Measurements from ENCODE around the gene POLD2. TPM values are rescaled to one million over a fixed set of nuclear protein-coding genes. Genes with fewer than 3 reads are reported as not detected.

The POLD2 gene
- total and polyA plus RNA-seq, 2 donors (not counting 3 experiments of a cell fraction or from before 2014, with no cell fraction given): 96.5 to 122 TPM

GRCh38 chr7:44073664-44074348 lies 49.5 kb downstream of the POLD2 start:
- H3K9me3 ChIP-seq (replicated peaks; ENCODE audit: control insufficient read depth, insufficient read depth, low read length): no peaks in the 10 kb centered on the region
- DNase-seq (ENCODE audit: low read depth, low spot score) (peak; percentile 65), FAIRE-seq (peak; percentile 95)
- H3K27me3 ChIP-seq (ENCODE audit: control insufficient read depth in 2 of 2, insufficient read depth in 2 of 2, low read length in 2 of 2): no peaks in the 10 kb centered on the region
- H2AFZ ChIP-seq (ENCODE audit: low read depth, low read length): peak overlapping the region; percentile 30
- BruUV-seq (replicated peaks): no TSS peak
- POLR2A ChIA-PET: no interaction called here
- peaks cover 0 to 16% of the 10 kb centered on the region in 2 experiments for H3K36me3 ChIP-seq (ENCODE audit: control insufficient read depth in 2 of 2, extremely low read depth in 1 of 2, insufficient read depth in 2 of 2, low read length in 2 of 2)
- peak overlapping the region; percentile 95 for H3K27ac ChIP-seq (ENCODE audit: insufficient read depth, low read depth, low read length)
- TF ChIP-seq EZH2 (IDR thresholded peaks at IDR 0.05; ENCODE audit: borderline replicate concordance, low read depth, low read length, severe bottlenecking) (no peak), GATA2 (IDR thresholded peaks at IDR 0.05; ENCODE audit: insufficient read depth, insufficient read length, low read depth, low read length) (no peak), MYC (IDR thresholded peaks at IDR 0.05; ENCODE audit: low read depth, low read length) (no peak), JUN (IDR thresholded peaks at IDR 0.05; ENCODE audit: borderline replicate concordance, insufficient read depth, insufficient read length, low read depth) (no peak), POLR2AphosphoS5 (IDR thresholded peaks at IDR 0.05; ENCODE audit: insufficient read depth, low read depth, low read length) (peak; percentile 41), FOS (IDR thresholded peaks at IDR 0.05; ENCODE audit: borderline replicate concordance, insufficient read depth, low read length) (peak; percentile 40), POLR2A (IDR thresholded peaks at IDR 0.05; ENCODE audit: low read depth, low read length) (peak; percentile 65), CTCF (IDR thresholded peaks at IDR 0.05; ENCODE audit: extremely low read depth in 1 of 2, insufficient read depth in 1 of 2, low read depth in 1 of 2, low read length in 2 of 2) (peak in 1 of 2 donors; percentile 11), MAX (IDR thresholded peaks at IDR 0.05; ENCODE audit: insufficient read depth, insufficient read length) (no peak)
- no peaks in the 10 kb centered on the region for H4K20me1 ChIP-seq (replicated peaks; ENCODE audit: control insufficient read depth, extremely low read depth, insufficient read depth, low read length)
- H3K4me2 ChIP-seq (ENCODE audit: insufficient read depth, low read length): peak overlapping the region; percentile 43
- H3K4me3 ChIP-seq (replicated peaks in 1 of 3; ENCODE audit: insufficient read depth in 1 of 3, low read depth in 1 of 3, low read length in 3 of 3): peak overlapping the region in 2 of 3 experiments; percentile 2 to 5
- no peaks in the 10 kb centered on the region for H3K9me1 ChIP-seq (replicated peaks; ENCODE audit: control insufficient read depth, extremely low read depth, insufficient read depth, low read length)
- H3K4me1 ChIP-seq (ENCODE audit: control insufficient read depth, extremely low read depth, insufficient read depth, low read length): peaks cover 27% of the 10 kb centered on the region
- peak overlapping the region; percentile 57 for H3K9ac ChIP-seq (replicated peaks; ENCODE audit: extremely low read depth, insufficient read depth, low read length)
- dilution Hi-C loops (cut with MboI; ENCODE audit: extremely low pct_ligation_motif_present, low sequenced_read_pairs) (no loop called here), intact Hi-C loops (cut with micrococcal nuclease) (loop anchor here (2.0 to 5.0 kb wide), 4 partner anchors 49 to 418 kb away; partner anchors contain the start of genes NUDCD3 and POLD2)
- H3K79me2 ChIP-seq (ENCODE audit: control insufficient read depth, insufficient read depth, low read length): no peaks in the 10 kb centered on the region
- CTCF ChIA-PET: interaction anchor here (1.3 to 1.4 kb wide), 3 partner anchors 9 to 29 kb away, joined by 3 to 9 read pairs (median 4); partner anchors contain the start of genes DBNL and PGAM2
